ENCODE measurements around the gene TUSC1. TPM values are rescaled to one million over a fixed set of nuclear protein-coding genes. Genes with fewer than 3 reads are reported as not detected.
"Not testable (repeated sequence)": the region's sequence is repeated elsewhere in the genome, so short reads cannot be mapped to it uniquely, and the experiment has no call there.

TUSC1 gene
- polyA plus RNA-seq, 1 experiment, result 4.6 TPM

DNA sequence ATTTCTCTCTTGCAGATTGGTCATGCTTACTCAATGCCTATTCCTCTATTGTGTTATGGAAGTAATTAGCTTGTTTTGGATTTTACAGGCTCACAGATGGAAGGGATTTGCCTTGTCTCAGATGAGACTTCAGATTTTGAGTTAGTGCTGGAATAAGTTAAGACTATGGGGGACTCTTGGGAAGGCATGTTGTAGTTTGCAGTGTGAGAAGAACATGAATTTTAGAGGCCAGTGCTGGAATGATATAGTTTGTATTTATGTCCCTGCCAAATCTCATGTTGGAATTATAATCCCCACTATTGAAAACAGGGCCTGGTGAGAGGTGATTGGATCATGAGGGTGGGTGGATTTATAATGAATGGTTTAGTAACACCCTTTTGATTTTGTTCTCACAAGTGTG is 6.1 kb upstream of the TUSC1 start:
- POLR2A ChIA-PET, result no interaction called here

DNA sequence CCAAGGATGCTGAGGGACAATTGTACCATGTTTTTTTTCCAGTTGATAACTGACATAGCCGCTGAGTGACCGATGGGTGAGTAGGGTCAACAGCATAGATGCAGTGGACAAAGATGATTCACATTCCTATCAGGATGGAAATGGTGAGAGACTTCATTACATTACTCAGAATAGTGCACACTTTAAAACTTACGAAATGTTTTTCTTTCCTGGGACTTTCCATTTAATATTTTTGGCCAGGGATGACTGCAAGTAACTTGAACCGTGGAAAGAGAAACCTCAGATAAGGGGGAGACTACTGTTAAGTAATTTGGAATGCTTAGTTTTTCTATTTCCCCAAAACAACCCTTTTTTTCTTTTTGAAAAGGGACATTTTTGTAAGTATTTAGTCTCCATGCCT is 3.0 kb upstream of the TUSC1 start:
- no peaks in the 10 kb centered on the region for H3K27me3 ChIP-seq (ENCODE audit: control insufficient read depth, insufficient read depth, low read length)
- TF ChIP-seq, protein P1, sequence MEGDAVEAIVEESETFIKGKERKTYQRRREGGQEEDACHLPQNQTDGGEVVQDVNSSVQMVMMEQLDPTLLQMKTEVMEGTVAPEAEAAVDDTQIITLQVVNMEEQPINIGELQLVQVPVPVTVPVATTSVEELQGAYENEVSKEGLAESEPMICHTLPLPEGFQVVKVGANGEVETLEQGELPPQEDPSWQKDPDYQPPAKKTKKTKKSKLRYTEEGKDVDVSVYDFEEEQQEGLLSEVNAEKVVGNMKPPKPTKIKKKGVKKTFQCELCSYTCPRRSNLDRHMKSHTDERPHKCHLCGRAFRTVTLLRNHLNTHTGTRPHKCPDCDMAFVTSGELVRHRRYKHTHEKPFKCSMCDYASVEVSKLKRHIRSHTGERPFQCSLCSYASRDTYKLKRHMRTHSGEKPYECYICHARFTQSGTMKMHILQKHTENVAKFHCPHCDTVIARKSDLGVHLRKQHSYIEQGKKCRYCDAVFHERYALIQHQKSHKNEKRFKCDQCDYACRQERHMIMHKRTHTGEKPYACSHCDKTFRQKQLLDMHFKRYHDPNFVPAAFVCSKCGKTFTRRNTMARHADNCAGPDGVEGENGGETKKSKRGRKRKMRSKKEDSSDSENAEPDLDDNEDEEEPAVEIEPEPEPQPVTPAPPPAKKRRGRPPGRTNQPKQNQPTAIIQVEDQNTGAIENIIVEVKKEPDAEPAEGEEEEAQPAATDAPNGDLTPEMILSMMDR (IDR thresholded peaks at IDR 0.05; ENCODE audit: insufficient read depth, low read depth, low read length), result no peak
- no peaks in the 10 kb centered on the region for H3K36me3 ChIP-seq (ENCODE audit: control insufficient read depth, insufficient read depth, low read length)
- ChIA-PET CTCF (no interaction called here), POLR2A (no interaction called here)
- H3K4me3 ChIP-seq (ENCODE audit: low read depth, low read length), result no peak overlapping the region
- DNase-seq (ENCODE audit: low read depth), result peak; percentile 16

More for the DNA sequence above, 6.1 kb upstream of the TUSC1 start:
- CTCF ChIA-PET, result no interaction called here
- no peak for DNase-seq (ENCODE audit: low read depth)
- Histone ChIP-seq H3K4me3 (ENCODE audit: low read depth, low read length) (no peak overlapping the region), H3K36me3 (ENCODE audit: control insufficient read depth, insufficient read depth, low read length) (no peaks in the 10 kb centered on the region), H3K27me3 (ENCODE audit: control insufficient read depth, insufficient read depth, low read length) (no peaks in the 10 kb centered on the region)
- TF ChIP-seq, protein P1 (IDR thresholded peaks at IDR 0.05; ENCODE audit: insufficient read depth, low read depth, low read length), result no peak

DNA sequence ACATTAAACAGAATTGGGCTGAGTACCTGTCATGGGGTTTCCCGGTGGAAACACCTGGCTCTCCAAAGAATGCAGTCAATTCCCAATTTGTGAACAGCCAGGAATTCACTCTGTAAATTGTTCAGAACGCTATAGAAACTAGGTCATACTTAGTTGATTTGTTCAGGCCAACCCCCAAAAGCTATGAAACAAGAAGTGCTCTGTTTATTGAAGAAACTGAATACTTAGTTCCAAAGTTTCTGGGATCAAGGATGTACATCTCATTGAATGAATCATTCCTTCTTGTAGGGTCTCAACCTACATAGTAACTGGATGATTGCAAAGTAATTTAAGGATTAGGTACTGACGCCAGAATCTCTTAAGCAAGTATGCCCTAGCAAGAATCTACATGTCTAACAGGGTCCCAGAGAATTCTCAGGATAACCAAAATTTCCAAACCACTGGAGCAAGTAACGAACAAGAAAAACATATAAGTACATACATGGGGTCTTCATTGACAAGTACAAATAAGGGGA is 659 bp upstream of the TUSC1 start:
- TF ChIP-seq, protein P1 (IDR thresholded peaks at IDR 0.05; ENCODE audit: insufficient read depth, low read depth, low read length), result no peak
- POLR2A ChIA-PET, result no interaction called here
- no peaks in the 10 kb centered on the region for H3K27me3 ChIP-seq (ENCODE audit: control insufficient read depth, insufficient read depth, low read length)
- peak overlapping the region; percentile 85 for H3K4me3 ChIP-seq (ENCODE audit: low read depth, low read length)
- CTCF ChIA-PET, result no interaction called here
- H3K36me3 ChIP-seq (ENCODE audit: control insufficient read depth, insufficient read depth, low read length), result no peaks in the 10 kb centered on the region
- no peak for DNase-seq (ENCODE audit: low read depth)

DNA sequence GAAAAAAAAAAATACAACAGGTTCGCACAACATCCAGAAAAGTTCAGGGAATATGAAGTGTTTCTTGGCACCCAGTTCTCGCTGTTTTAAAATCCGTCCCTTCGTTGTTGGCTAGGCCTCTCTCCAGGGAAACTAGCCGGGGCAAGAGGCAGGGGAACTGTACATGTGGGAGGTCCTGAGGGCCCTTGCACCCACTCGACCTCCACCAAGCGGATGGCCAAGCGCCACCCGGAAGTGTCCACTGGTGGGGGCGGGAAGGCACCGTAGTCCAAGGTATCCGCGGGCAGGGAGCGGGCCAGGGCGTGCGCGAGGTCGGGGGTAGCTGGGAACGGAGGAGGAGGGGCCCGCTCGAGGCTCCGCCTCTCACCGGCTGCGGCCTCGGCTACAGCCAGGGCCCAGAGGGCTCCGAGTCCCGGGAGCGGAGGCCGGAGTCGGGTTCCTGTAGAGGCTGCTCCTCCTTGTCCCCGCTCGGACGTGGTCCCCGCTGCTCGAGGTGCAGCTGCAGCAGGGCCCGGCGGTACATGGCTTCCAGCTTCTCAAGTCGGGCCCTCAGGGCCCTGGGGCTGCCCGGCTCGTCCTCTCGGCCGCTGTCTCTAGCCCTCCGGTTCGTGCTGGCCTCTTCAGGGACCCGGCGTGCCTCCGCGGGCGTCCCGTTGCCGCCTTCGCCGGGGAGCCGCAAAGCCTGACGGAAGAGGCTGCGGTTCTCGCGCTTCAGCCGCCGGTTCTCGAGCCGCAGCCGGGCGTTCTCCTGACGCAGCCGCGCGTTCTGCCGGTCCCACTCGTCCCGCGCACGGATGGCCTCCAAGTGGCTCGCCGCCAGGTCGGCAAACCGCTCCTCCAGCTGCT is 720 bp downstream of the TUSC1 start:
- DNase-seq (ENCODE audit: low read depth), result peak; percentile 15
- TF ChIP-seq, protein P1 (IDR thresholded peaks at IDR 0.05; ENCODE audit: insufficient read depth, low read depth, low read length), result no peak
- peak overlapping the region; percentile 85 for H3K4me3 ChIP-seq (ENCODE audit: low read depth, low read length)
- POLR2A ChIA-PET, result no interaction called here
- H3K27me3 ChIP-seq (ENCODE audit: control insufficient read depth, insufficient read depth, low read length), result no peaks in the 10 kb centered on the region
- CTCF ChIA-PET, result no interaction called here
- H3K36me3 ChIP-seq (ENCODE audit: control insufficient read depth, insufficient read depth, low read length), result no peaks in the 10 kb centered on the region

DNA sequence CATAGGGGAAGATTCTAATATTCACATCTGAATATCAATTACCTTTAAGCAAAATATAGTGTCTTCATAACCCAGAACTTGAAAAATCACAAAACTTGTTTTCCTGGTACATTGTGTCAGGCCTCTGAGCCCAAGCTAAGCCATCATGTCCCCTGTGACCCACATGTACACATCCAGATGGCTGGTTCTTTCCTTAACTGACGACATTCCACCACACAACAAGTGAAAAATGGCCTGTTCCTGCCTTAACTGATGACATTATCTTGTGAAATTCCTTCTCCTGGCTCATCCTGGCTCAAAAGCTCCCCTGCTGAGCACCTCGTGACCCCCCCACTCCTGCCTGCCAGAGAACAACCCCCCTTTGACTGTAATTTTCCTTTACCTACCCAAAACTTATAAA is 2.4 kb downstream of the TUSC1 start:
- POLR2A ChIA-PET; DNase-seq (ENCODE audit: low read depth); H3K27me3 ChIP-seq (ENCODE audit: control insufficient read depth, insufficient read depth, low read length); H3K4me3 ChIP-seq (ENCODE audit: low read depth, low read length); H3K36me3 ChIP-seq (ENCODE audit: control insufficient read depth, insufficient read depth, low read length): not testable (repeated sequence)
- CTCF ChIA-PET, result interaction anchor here (1.0 kb wide), 1 partner anchor 14 kb away, joined by 3 read pairs; no protein-coding TSS in a partner anchor
